HG02571 (cell line): Measurements from ENCODE around the gene EFEMP1.
"Not testable (repeated sequence)": the region's sequence is repeated elsewhere in the genome, so short reads cannot be mapped to it uniquely, and the experiment has no call there.

Experiments used
- ATAC-seq: cut with Tn5 transposase; IDR thresholded peaks from one replicate; pipeline ENCODE4 v1.9.1; 2021; ENCODE audit warnings: mild to moderate bottlenecking, moderate library complexity; ENCODE audit not compliant: unreplicated experiment

EFEMP1 gene

DNA sequence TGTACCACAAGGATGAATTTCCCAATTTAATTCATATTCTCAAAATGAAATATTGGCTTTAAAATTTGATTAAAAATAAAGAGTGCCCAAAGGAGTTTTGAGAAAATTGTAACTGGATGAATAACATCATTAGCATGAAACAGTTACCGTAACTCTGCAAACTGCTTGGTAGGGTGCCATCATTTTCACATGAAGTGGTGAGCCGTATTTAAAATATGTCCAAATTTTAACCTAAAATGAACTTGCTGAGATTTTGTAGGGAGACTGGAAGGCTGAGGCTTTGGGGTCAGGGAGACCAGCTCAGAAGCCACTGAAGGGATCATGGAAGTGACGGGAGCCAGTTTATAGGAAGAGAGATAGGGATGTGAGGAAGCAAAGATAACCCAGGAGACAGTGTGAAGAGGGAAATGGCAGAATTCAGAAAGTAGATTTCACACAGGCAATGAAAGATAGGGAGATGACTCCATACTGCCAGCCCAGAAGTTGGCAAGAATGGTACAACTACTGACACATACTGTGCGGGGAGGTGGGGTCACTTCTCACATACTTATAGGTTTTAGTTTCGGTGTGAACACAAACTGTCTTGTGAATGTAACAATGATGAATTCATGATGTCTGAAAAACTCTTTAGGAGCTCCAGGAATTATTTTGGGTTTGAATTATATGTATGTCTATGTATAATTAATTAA, 53.8 kb downstream of the EFEMP1 start:
- no peak for ATAC-seq

DNA sequence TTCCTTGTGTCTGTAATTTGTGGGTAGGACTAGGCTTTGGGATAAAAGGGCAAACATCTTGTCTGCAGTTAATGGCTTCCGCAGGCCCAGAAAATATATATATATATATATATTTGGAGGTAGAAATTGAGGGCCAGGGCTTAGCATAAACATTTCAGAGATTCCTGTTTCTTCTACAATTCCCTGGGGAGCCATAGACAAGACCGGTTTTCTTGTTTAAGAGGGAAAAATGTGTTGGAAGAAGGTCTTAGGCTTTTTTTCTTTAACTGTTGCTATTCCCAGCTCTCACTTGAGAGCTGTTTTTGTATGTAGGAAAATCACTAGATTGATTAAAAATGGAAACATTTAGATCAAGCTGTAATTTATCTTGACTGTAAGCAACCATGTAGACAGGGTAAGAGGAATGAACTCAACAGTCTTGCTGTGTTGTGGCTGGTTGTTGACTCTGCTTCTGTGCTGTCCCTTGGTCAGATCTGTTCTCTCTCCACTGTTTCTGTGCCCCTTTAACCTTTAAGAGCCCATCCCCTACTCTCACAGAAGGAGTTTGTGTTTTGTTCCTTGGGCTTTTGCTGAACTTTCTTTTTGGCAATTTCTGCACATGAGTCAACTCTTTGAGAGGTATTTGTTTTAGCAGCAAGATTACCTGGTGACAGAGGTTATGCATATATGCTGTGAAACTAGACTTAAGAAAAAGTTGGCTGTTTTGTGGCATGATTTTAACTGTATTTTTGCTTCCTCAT, 58.3 kb downstream of the EFEMP1 start:
- no peak for ATAC-seq

DNA sequence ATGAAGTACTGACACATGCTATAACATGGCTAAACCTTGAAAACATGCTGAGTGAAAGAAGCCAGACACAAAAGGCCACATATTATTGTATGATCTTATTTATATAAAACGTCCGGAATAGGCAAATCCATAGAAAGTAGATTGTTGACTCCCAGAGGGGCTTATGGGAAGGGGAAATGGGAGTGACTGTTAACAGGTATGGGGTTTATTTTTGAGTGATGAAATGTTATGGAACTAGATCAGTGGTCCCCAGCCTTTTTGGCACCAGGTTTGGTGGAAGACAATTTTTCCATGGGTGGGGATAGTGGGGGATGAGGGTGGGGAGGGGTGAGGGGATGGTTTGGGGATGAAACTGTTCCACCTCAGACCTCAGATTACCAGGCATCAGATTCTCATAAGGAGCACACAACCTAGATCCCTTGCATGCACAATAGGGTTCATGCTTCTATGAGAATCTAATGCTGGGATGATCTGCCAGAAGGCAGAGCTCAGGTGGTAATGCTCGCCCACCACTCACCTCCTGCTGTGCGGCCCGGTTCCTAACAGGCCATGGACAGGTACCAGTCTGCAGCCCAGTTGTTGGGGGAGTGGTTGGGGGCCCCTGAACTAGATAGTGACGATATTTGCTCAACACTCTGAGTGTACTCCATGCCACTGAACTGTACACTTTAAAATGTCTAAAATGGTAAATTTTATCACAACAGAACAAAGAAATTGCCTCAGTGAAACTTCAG, 59.1 kb downstream of the EFEMP1 start:
- ATAC-seq = no peak

DNA sequence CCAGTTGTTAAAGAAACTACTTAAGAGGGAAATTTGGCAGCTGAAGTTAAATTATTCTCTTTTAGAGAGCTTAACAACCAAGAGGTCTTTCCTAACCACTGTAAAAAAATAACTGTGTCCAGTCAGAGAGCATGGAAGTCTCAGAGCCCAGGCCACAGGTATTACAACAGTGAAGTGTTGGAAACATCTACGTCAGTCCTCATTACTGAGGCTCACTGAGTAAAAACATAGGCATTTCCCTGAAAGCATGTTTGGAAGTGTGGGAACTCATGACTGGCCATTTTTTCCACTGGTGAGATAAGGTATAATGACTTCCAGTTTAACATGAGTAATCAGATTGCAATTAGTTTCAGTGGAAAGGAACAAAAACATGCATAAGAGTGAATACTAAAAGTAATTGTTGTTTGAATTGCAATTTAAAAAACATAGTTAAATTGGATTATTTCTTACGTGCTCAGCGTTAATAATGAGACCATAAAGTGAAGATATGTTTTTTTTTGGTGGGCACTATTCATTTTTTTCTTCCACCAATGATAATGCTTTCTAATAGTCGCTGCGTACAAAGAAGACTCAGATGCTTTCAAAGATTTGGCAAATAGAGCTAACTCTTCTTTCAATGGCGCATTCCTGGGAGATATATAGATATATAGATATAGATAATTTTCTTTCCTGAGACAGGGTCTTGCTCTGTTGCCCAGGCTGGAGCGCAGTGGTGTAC, 60.8 kb downstream of the EFEMP1 start:
- no peak for ATAC-seq

DNA sequence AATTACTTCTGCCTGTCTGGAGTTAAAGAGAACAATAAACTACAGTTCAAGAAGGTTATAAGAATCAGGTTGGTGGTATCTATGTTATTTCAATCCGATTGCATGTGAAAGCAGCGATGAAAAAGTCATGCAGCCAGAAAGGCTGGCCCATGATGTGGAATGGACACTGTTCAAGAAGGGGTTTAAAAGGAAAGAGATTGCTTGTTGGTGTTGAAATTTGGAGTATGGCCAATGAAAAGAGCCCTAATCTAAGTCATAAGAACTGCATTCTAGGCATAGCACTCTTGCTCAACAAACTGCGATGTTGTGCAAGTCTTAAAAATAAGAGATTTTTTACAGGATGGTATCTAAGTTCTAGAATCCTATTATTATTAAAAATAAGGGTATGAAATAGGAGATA, 61.3 kb downstream of the EFEMP1 start:
- ATAC-seq = no peak

DNA sequence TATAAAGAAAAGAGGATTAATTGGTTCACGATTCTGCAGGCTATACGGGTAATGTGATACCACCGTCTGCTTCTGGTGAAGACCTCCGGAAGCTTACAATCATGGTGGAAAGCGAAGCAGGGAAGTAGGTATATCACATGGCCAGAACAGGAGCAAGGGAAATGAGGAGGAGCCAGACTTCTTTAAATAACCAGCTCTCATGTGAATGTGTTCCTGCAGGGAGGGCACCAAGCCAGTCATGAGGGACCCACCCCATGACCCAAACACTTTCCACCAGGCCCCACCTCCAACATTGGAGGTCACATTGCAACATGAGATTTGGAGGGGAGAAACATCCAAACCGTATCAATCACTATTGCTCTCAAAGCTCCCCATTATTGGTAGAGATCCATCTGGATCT, 61.8 kb downstream of the EFEMP1 start:
- ATAC-seq = no peak

DNA sequence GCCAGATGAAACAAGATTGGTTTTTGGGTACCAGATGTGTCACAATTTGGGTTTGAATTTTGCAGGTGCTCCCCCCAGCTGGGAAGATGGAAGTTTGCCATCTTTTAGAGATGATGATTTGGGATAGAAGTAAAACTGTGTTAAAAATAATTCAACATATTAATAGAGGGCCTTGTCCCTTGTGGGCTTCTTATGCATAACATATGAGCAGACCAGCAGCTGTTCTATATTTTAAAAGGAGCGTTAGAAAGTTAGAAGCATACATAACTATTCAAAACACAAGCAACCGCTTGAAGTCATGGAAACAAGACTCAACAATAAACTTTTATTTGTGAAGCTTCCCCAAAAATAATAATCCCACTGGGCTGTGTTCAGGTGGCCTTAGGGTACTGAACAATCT, 62.8 kb downstream of the EFEMP1 start:
- ATAC-seq = no peak

DNA sequence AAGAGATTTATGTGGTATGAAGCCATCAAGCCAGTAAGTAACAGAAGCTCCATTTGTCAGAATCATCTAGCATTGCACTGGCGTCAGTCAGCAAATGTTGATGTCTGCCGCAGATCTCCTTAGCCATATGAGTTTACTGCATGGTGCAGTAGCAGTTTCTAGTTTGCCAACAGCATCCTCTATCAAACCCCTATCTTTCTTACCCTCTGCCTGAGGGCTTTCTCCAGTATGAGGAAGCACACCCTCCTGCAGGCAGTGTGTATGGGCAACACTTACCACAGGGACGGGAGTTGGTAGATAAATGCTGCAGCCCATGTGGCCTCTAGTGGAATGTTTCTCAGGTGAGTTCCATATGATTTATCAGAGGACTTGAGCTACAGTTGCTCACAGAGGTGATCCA, 63.7 kb downstream of the EFEMP1 start:
- ATAC-seq = no peak

DNA sequence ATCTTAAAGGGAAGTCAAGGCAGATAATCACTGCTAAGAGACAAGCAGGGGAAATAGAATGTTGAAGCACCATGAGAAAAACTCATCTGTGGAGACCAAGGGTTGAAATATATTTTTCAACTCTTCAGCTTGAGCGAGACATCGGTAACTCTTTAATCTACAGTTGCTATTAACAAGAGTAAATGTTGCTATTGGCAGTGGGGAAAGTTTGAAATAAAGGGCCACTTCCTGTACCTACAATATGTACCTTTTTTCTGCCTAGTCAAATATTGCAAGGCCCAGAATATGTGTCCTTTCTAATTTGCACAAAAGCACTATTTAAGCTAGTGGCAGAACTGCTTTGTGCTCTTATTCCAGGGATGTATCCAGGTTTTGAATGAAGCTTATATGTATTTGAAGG, 65.8 kb downstream of the EFEMP1 start:
- ATAC-seq = no peak

DNA sequence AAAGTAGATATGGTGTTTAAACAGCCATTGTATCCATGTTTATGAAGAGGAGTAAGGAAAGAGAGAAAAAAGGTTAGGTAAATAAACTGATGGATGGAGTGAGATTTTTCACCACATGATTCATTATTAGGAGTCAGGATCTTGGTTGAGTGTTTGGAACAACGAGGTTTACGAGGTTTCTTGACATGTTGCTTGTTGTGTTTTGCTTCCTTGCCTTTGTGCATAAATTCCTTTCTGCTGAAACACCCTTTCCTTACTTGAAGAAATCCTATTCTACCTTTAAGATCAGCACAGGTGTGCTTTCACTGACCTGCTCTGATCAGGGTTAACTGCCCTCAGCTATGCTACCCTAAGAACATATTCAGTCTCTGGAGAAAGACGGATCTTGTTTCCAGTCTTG, 66.6 kb downstream of the EFEMP1 start:
- no peak for ATAC-seq

DNA sequence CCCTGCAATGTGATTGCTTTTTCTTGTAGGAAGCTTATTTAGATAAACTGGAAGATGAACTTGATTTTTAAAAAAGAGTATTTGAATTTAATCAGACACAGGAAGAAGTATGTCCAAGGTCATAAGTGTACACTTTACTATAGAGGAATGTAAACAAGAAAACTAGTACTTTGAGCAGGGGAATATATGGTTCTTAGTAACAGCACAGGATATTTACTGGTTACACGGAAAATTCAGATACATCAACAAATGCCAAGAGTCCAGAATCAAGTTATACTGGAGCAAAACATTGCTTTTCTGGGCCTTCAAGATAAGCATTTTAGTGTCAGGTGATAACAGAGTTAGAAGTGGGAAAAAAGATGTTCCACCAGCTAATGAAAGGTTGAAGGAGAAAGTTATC, 75.5 kb downstream of the EFEMP1 start:
- ATAC-seq = no peak

DNA sequence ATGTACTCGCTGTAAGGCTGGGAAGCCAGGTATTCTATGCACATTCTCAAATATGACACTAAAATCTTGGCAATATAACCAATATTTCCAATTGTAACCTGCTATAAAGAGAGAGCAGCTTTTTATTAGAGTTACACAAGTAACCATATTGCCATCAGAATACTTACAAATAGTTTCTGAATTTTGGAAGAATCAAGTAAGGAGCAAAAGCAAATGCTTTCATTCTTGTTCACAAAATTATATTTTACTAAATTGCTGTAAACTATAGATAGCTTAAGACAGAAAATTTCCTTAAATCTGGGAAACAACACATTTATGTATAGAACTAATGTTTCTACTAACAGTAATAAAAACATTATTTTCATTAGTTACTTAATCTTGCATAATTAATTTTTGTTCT, 77.2 kb downstream of the EFEMP1 start:
- ATAC-seq = no peak

DNA sequence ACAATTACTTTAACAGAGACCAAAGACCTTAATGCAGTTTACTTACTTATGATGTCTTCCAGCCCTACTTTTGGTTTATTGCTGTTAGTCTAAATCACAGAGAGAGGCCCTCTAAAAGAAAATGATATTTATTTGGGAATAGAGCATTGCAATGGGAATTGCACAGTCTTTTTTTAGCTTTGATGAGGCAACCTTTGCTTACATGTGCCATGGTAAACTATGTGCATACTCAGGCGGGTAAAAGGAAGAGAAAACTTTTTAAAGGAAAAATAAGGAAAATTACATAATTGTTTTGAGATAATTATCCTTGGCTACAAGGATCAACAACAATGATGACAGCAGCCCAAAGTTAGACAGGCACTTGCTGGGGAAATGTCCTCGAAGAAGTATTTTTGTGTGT, 78.6 kb downstream of the EFEMP1 start:
- no peak for ATAC-seq

DNA sequence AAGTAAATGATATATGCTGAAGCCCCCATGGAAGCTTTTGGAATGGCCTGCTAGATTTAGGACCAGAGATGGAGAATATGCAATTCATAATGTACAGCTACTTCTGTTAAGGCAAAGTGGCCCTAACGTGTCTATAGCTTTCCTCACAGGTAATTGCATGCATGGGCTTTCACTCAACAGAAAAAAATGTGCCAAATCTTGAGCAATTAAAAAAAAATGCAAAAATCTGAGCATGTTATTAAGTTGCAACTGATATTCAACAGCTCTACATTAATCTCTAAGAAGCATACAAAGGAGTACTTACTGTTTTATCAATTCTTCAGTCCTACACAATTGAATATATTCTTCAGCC, 79.6 kb downstream of the EFEMP1 start:
- no peak for ATAC-seq

DNA sequence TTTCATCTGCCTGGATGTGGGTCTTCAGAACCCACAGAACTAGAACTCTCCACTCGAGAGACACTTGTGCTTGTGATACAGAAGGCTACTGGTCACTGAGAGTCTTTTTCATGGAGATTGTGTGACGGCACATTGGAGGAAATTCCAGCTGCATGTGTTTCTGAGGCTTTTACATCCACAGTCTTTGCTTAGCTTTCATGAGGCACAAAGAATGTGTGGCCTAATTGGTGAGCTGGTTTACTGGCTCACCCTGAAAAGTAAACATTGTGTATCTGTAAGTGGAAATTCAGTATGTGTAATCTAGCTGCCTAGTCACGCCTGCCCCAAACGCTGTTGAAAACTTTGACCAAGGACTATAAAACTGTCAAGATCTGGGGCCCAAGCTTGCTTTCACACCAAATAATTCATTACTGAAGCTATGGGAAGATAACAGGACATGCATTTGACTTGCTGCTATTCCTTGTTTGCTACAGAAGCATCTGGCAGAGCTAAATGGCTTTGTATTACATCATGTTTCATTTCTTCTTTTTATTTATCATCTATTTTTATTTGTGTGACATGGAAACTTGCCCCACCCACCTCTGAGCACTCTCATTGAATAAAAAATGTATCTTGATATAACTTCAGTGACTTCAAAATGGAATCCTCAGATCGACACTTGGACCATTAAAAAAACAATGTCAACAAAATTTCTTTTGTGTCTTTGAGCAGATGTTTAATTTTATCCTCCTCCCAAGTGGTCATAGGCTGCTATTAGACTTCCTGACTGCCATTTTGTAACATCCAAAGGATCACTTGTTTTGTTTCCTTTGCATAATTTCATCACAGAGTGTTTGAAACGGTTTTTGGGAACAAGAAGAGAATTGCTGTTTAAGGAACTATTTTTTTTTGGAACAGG, 80.2 kb downstream of the EFEMP1 start:
- ATAC-seq = no peak

DNA sequence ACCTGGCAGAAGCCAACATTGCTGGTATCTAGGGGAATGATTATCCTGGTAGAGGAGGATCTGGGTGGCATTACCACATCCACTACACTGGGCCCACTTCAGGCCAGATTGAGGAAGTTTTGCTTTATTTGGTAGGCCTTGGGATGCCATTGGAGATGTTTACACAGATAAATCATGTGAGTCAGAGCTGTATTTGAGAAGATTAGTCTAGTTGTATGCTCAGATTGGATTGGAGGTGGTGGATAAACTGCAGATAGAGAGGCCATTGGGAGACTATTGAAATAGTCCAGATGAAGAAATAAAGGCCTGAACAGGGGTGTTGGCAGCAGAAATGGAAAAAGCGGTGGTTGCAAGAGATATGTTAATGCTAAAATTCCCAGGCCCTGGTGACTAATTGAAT, 81.5 kb downstream of the EFEMP1 start:
- ATAC-seq = no peak

DNA sequence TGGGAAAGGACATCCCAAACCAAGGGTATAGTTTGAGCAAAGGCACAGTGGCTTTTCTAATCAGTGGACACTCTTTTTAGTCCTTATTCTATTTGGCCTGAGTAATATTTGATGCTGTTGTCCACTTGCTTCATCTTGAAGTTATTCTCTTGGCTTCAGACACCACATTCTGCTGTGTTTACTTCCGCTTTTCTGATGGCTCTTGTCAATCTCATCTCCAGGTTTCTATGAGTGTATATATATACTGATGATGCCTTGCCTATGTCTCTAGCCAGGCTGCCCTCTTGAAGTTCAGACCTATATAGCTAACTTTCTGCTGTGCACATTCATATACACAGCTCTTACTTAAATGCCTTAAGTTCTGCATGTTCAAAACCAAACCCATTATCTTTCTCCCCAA, 83.1 kb downstream of the EFEMP1 start:
- ATAC-seq = no peak

DNA sequence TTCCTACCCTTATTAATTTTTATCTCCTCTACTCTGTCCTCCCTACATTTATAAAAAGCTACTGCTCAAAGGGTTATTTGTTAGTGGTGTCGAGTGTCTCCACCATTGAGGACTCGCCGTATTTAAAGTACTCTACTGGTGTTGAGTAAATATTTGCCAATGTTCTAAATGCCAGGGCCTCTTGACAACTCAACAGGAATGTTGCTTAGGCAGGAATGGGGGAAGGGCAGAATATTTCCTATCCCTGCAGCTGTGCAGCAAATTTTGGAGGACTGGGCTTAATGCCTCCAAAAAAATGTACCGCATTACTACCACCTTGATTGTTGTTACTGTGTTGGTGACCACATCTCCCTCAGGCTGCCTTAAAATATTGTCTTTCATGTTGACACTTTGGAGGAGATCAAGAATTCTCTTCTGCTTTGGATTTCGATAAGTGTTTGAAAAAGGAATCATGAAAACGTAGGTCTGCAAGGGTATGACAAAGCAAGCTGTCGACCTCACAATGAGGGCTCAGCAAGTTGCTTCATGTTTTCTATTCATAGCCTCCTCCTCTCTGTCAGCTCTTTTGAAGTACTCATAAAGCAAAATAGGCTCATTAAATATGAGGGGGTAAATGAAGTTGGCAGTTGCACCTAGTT, 84.3 kb downstream of the EFEMP1 start:
- ATAC-seq = no peak

DNA sequence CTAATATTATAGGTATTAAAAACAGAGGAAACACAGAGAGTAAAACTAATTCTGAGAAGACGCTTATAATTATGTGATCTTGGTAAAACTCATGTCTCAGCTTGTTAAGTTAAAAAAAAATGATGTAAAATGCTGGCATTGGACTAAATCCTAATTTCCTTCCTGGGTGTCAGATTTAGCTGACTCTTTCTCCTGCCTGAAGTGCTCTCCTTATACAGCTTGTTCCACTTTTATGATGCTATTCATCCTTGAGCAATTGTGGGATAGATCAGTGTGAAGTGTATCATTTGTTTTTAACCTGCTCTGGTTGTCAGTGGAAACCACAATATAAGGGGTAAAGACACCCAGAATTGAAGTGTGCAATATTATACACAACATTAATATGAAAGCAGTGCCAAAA, 84.9 kb downstream of the EFEMP1 start:
- no peak for ATAC-seq

DNA sequence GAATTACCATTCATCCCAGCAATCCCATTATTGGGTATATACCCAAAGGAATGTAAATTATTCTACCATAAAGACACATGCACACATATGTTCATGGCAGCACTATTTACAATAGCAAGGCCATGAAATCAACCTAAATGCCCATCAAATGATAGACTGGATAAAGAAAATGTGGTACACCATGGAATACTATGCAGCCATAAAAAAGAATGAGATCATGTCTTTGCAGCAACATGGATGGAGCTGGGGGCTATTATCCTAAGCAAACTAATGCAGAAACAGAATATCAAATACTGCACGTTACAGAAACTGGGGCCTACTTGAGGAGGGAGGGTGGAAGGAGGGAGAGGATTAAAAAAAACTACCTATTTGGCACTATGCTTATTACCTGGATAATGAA, 85.5 kb downstream of the EFEMP1 start:
- not testable (repeated sequence) for ATAC-seq
